ENCODE measurements around the gene CTSF. TPM values are rescaled to one million over a fixed set of nuclear protein-coding genes. Genes with fewer than 3 reads are reported as not detected.

CTSF gene
- total and polyA plus RNA-seq, 2 of the 13 experiments (the other 11 are each of a cell fraction or from before 2014, with no cell fraction given): not detected

GRCh38 chr11:66570850-66571180 is 2.4 kb upstream of the CTSF start (continued):
- no peak for TF ChIP-seq ZNF275 (CRISPR knock-in tag; IDR thresholded peaks at IDR 0.05; ENCODE audit: borderline replicate concordance)
- no peak for TF ChIP-seq SMAD3 (CRISPR knock-in tag; IDR thresholded peaks at IDR 0.05)
- no peak for TF ChIP-seq ZNF512B (CRISPR knock-in tag; IDR thresholded peaks at IDR 0.05; ENCODE audit: borderline replicate concordance)
- no peak for TF ChIP-seq CENPX (CRISPR knock-in tag; IDR thresholded peaks at IDR 0.05)
- TF ChIP-seq ZNF644 (CRISPR knock-in tag; IDR thresholded peaks at IDR 0.05; ENCODE audit: low read depth): no peak
- no peak for TF ChIP-seq ZNF543 (CRISPR knock-in tag; IDR thresholded peaks at IDR 0.05)
- no peak for TF ChIP-seq HNF1B (CRISPR knock-in tag; IDR thresholded peaks at IDR 0.05)
- no peak for TF ChIP-seq ARID5B (CRISPR knock-in tag; IDR thresholded peaks at IDR 0.05)
